HG02943 (cell line): ENCODE measurements around the gene ARHGAP11B.
A peak's percentile ranks its signal among the peaks of the same experiment; 100 is the strongest.
"Not testable (repeated sequence)": the region's sequence is repeated elsewhere in the genome, so short reads cannot be mapped to it uniquely, and the experiment has no call there.

Experiments used
- ATAC-seq: cut with Tn5 transposase; IDR thresholded peaks from one replicate; pipeline ENCODE4 v1.9.1; 2021; ENCODE audit warnings: mild to moderate bottlenecking, low read depth, moderate library complexity; ENCODE audit not compliant: unreplicated experiment

ARHGAP11B gene

GRCh38 chr15:30625436-30626193, at the start of gene ARHGAP11B:
ARHGAP11B (plus strand) TSS chr15:30626128.
- peak; percentile 95 for ATAC-seq

- not testable (repeated sequence) for ATAC-seq
Observed at GRCh38 chr15:30579394-30579970, 46.4 kb upstream of the ARHGAP11B start.

GRCh38 chr15:30580716-30581115, 45.2 kb upstream of the ARHGAP11B start:
- not testable (repeated sequence) for ATAC-seq

GRCh38 chr15:30598953-30599352, 27.0 kb upstream of the ARHGAP11B start:
- not testable (repeated sequence) for ATAC-seq

- ATAC-seq, result not testable (repeated sequence)
Observed at GRCh38 chr15:30603796-30604195, 22.1 kb upstream of the ARHGAP11B start, which contains the start of gene GOLGA8H. GOLGA8H (plus strand) TSS chr15:30604028; CDS start chr15:30604126, 98 bp downstream.

- not testable (repeated sequence) for ATAC-seq
Observed at GRCh38 chr15:30612271-30612670, 13.7 kb upstream of the ARHGAP11B start.

- ATAC-seq, result not testable (repeated sequence)
Observed at GRCh38 chr15:30621342-30621741, 4.6 kb upstream of the ARHGAP11B start.

- not testable (repeated sequence) for ATAC-seq
Observed at GRCh38 chr15:30626194-30626565, 252 bp downstream of the ARHGAP11B start.

GRCh38 chr15:30626632-30627031, 704 bp downstream of the ARHGAP11B start:
- peak; percentile 5 for ATAC-seq

GRCh38 chr15:30650012-30650929, 24.3 kb downstream of the ARHGAP11B start:
- no peak for ATAC-seq

GRCh38 chr15:30661154-30661553, 35.2 kb downstream of the ARHGAP11B start:
- ATAC-seq, result not testable (repeated sequence)

- ATAC-seq, result not testable (repeated sequence)
Observed at GRCh38 chr15:30669621-30670020, 43.7 kb downstream of the ARHGAP11B start.

- ATAC-seq, result no peak
Observed at GRCh38 chr15:30670056-30670455, 44.1 kb downstream of the ARHGAP11B start.

- ATAC-seq, result no peak
Observed at GRCh38 chr15:30671309-30671708, 45.4 kb downstream of the ARHGAP11B start.

- no peak for ATAC-seq
Observed at GRCh38 chr15:30675126-30675525, 49.2 kb downstream of the ARHGAP11B start.

- not testable (repeated sequence) for ATAC-seq
Observed at GRCh38 chr15:30675891-30676290, 50.0 kb downstream of the ARHGAP11B start.

GRCh38 chr15:30680997-30681396, 55.1 kb downstream of the ARHGAP11B start:
- not testable (repeated sequence) for ATAC-seq

- ATAC-seq, result not testable (repeated sequence)
Observed at GRCh38 chr15:30685709-30686285, 59.9 kb downstream of the ARHGAP11B start.

GRCh38 chr15:30686651-30687050, 60.7 kb downstream of the ARHGAP11B start:
- ATAC-seq, result not testable (repeated sequence)
